GM12891 (cell line): ENCODE measurements around the gene FAM180B.

Experiments
- POLR2A ChIP-seq: IDR thresholded peaks from 2 replicates; pipeline ENCODE4 v1.6.1; 2011; ENCODE audit warnings: low read depth, low read length, control low read depth
- POLR2AphosphoS5 ChIP-seq: IDR thresholded peaks from 2 replicates; pipeline ENCODE4 v1.6.1; 2011; ENCODE audit warnings: low read depth, low read length, control low read depth
- TAF1 ChIP-seq: IDR thresholded peaks from 2 replicates; pipeline ENCODE4 v1.6.1; 2011; ENCODE audit warnings: low read depth, low read length, control low read depth

DNA sequence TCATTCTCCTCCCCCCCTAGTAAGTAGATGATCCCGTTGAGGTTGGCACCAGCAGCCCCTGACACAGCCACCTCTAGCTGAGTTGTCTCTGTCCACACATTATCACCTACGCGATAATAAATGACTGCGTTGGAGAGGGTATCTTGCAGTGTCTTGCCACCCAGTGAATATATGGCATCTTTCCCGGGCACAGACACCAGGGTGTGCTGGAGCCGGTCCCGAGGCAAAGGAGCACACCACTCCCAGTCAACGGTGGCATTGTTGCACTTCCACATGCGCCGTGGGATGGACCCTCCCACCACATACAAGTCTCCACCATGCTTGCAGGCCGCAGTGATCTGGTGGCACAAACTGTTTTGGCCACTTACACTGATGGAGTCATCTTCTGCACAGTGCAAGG, 13.2 kb upstream of the FAM180B start:
- TF ChIP-seq POLR2A = no peak
- no peak; the same call in 1 of the 2 replicates for TF ChIP-seq POLR2AphosphoS5
- no peak for TF ChIP-seq TAF1
